Activated naive CD4-positive, alpha-beta T cell treated with anti-CD3 and anti-CD28 coated beads, Interleukin-2, amount 50 U/mL, for 24 hours (primary cell): ENCODE measurements around the gene DPP6.

Source experiments
- H3K27ac Mint-ChIP-seq: one replicate; pipeline ENCODE4 v1.8.0; 2021; ENCODE audit warnings: mild to moderate bottlenecking, mixed read lengths
- H3K27me3 Mint-ChIP-seq: one replicate; pipeline ENCODE4 v1.8.0; 2021; ENCODE audit warnings: mixed read lengths
- H3K36me3 Mint-ChIP-seq: one replicate; pipeline ENCODE4 v1.8.0; 2021; ENCODE audit warnings: mixed read lengths
- H3K4me1 Mint-ChIP-seq: one replicate; pipeline ENCODE4 v1.8.0; 2021; ENCODE audit warnings: mixed read lengths
- H3K4me3 Mint-ChIP-seq: one replicate; pipeline ENCODE4 v1.8.0; 2021; ENCODE audit warnings: mild to moderate bottlenecking, mixed read lengths
- H3K9me3 Mint-ChIP-seq: one replicate; pipeline ENCODE4 v1.8.0; 2021; ENCODE audit warnings: mixed read lengths

The DPP6 gene

DNA sequence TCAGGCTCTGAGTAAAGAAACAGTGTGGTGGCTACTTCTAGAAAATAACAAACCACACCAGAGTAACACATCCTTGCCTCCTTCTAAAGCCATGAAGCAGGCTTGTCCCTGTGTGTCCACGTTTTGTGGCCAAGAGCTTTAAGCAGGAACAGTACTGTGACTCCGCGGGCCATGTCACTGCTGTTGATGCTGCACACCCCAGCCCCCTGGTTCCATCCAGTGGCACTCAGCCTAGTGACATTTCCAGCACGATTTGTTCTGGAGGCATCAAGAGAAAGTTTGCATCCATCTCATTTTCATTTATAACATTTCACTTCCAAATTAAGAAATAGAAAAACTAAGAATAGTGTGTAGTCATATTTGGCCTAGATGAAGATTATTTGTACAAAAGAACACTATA lies 739.4 kb downstream of the DPP6 start:
- H3K4me1 Mint-ChIP-seq, result no peaks in the 10 kb centered on the region
- H3K27me3 Mint-ChIP-seq, result peaks cover 23% of the 10 kb centered on the region
- peaks cover 6% of the 10 kb centered on the region for H3K9me3 Mint-ChIP-seq
- H3K36me3 Mint-ChIP-seq, result no peaks in the 10 kb centered on the region
- no peak overlapping the region for H3K4me3 Mint-ChIP-seq
- H3K27ac Mint-ChIP-seq, result no peak overlapping the region

DNA sequence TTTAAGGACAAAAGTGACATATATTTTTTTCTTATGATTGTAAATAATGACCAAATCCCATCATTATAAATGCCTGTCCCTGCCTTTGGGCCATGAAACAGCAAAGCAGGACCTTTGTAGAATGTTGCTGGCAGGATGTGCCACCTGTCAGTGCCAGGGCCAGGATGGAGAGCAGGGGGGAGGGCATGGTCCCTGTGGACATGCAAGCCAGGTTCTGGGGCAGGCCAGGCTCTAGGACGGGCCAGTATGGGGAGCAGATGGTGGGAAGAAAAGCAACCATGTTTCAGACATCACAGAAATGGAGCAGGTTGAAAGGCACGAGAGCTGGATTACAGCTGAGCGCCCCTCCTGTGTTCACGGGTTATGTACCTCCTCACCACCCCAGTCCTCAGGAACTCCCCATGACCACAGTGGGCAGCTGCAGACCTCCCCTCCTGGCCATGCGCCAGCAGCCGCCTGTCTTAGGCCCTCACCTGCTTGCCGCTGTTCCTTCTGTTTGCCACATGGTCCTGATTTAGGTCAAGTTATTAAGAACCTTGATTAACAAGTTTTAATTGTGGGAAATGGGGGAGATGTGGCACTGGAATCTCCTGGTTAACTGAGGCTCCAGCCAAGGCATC lies 740.3 kb downstream of the DPP6 start:
- H3K27me3 Mint-ChIP-seq, result peaks cover 25% of the 10 kb centered on the region
- no peaks in the 10 kb centered on the region for H3K4me1 Mint-ChIP-seq
- H3K9me3 Mint-ChIP-seq, result peaks cover 6% of the 10 kb centered on the region
- H3K27ac Mint-ChIP-seq, result no peak overlapping the region
- no peak overlapping the region for H3K4me3 Mint-ChIP-seq
- H3K36me3 Mint-ChIP-seq, result no peaks in the 10 kb centered on the region

DNA sequence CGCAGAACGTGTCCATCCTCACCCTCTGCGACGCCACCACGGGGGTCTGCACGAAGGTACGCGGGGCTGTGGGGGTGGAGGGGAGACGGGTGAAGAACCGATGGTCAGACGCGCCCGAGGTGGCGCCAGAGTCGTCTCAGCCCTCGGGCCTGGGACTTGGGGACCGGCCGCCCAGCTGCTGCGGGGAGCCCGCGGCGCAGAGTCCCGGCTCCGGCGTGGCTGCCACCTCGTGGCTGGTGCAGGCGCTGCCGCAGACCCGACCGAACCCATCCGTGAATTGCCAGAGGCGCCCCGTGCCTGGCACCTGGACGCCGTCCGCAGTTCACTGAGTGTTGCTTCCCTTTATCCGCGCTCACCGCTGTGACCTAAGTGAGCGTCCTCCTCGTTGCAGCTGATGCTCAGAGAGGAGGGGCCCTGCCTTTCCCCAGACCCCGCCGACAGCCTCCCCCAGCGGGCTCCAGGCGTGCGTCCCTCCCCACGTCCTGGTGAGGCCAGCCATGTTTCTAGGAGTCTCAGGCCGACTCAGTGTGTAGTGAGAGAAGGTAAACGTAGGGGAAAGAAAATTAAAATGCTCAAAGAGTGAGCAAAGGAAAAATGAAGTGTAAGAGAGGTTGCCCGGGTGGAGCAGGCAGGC lies 742.1 kb downstream of the DPP6 start:
- H3K4me3 Mint-ChIP-seq, result no peak overlapping the region
- H3K4me1 Mint-ChIP-seq, result no peaks in the 10 kb centered on the region
- H3K27ac Mint-ChIP-seq, result no peak overlapping the region
- no peaks in the 10 kb centered on the region for H3K9me3 Mint-ChIP-seq
- H3K36me3 Mint-ChIP-seq, result no peaks in the 10 kb centered on the region
- H3K27me3 Mint-ChIP-seq, result peaks cover 17% of the 10 kb centered on the region

DNA sequence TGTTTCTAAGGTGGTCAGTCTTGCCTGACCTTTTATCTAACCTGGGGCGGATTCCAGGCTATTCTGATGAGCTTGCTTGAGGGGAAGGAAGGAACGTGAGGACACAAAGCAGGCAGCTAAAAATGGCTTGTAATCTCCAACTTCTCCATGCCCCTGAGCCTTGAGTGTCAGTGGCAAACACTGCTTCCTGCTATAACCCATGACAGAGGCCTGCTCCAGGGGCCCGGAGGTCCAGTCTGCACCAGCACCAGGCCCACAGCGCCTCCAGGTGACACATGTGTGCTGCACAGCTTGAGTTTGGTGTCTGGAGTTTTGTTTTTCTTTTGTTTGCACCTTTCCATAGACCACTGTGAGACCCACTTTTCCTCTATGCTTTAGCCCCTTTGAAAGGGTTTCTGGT lies 742.8 kb downstream of the DPP6 start:
- Mint-ChIP-seq H3K4me3 (no peak overlapping the region), H3K36me3 (no peaks in the 10 kb centered on the region), H3K27ac (no peak overlapping the region), H3K27me3 (peaks cover 15% of the 10 kb centered on the region), H3K9me3 (no peaks in the 10 kb centered on the region), H3K4me1 (no peaks in the 10 kb centered on the region)

DNA sequence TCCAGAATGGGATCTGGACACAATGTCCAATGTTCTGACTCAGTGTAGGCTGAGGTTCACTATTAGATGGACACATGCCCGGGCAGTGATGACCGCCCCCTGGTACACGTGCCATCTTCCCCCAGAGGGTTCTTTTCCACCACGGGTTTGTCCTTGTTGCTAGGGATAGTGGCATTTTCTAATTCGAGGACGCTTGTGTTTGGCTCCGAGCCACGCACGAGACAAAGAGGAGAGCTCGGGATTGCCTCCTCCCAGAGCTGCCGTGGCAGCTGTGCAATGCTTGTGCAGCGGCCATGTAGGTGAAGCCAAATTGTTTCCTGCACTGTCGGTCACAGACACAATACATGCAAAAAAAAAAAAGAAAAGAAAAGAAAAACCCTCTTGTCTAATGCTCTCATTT lies 743.2 kb downstream of the DPP6 start:
- Mint-ChIP-seq H3K36me3 (no peaks in the 10 kb centered on the region), H3K27ac (no peak overlapping the region), H3K4me1 (no peaks in the 10 kb centered on the region), H3K4me3 (no peak overlapping the region), H3K27me3 (peaks cover 15% of the 10 kb centered on the region), H3K9me3 (no peaks in the 10 kb centered on the region)

DNA sequence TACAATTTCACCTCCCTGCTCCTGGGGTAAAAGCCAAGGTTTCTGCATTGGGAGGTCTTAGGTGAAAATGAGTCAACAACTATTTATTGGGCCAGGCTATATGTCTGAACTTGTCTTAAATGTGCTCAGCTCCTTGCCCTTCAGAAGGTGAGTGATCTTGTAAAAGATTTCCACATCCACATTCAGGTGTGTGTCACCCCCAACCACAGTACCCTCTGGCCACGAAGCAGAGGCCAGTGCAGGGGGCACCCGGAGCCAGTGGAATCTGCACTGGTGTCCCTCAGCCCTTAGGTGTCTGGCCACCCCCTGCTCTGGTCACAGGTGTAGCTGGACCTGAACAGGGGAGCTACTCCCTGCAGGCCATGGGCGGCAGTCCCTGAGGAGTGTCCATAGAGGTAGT lies 752.3 kb downstream of the DPP6 start:
- Mint-ChIP-seq H3K36me3 (no peaks in the 10 kb centered on the region), H3K9me3 (no peaks in the 10 kb centered on the region), H3K4me3 (no peak overlapping the region), H3K27ac (no peak overlapping the region), H3K27me3 (peaks cover 2% of the 10 kb centered on the region), H3K4me1 (no peaks in the 10 kb centered on the region)

DNA sequence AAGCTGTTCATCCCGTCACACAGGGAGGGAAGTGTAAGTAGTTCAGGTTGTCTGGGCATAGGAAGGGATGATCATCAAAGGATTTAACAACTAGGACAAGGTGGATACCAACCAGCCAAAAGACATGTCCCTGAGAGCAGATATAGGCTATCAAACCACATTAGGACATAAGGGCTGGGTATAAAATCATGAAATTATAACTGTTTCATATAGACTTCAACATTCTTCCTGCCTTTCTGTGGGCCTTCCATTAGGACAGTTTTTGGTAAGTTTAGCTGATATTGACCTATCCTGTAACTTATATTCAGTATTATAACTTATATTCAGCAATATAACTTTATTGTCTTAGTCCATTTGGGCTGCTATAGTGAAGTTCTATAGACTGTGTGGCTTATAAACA lies 759.8 kb downstream of the DPP6 start:
- peaks cover 3% of the 10 kb centered on the region for H3K27me3 Mint-ChIP-seq
- no peaks in the 10 kb centered on the region for H3K36me3 Mint-ChIP-seq
- no peaks in the 10 kb centered on the region for H3K4me1 Mint-ChIP-seq
- H3K9me3 Mint-ChIP-seq, result peaks cover 8% of the 10 kb centered on the region
- H3K27ac Mint-ChIP-seq, result no peak overlapping the region
- no peak overlapping the region for H3K4me3 Mint-ChIP-seq

DNA sequence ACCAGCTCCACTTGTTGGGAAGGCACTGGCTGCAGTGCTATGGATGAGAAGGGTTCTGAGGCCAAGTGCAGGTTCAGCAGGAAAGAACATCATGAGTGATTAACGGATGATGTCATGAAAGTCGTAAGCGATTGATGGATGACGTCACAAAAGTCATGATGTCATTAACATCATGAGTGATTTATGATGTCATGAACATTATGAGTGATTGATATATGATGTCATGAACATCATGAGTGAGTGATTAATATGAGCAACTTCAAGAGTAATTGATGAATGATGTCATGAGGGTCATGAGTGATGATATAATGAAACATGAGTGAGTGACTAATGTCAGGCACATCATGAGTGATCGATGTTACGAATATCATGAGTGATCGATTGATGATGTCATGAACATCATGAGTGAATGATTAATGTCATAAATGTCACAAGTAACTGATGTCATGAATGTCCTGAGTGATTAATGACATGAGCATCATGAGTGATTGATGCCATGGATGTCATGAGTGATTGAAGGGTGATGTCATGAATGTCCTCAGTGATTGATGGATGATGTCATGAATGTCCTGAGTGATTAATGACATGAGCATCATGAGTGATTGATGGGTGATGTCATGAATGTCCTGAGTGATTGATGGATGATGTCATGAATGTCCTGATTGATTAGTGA lies 765.2 kb downstream of the DPP6 start:
- H3K4me3 Mint-ChIP-seq, result no peak overlapping the region
- H3K27me3 Mint-ChIP-seq, result peaks cover 3% of the 10 kb centered on the region
- H3K36me3 Mint-ChIP-seq, result no peaks in the 10 kb centered on the region
- H3K27ac Mint-ChIP-seq, result no peak overlapping the region
- H3K4me1 Mint-ChIP-seq, result no peaks in the 10 kb centered on the region
- H3K9me3 Mint-ChIP-seq, result peaks cover 8% of the 10 kb centered on the region

DNA sequence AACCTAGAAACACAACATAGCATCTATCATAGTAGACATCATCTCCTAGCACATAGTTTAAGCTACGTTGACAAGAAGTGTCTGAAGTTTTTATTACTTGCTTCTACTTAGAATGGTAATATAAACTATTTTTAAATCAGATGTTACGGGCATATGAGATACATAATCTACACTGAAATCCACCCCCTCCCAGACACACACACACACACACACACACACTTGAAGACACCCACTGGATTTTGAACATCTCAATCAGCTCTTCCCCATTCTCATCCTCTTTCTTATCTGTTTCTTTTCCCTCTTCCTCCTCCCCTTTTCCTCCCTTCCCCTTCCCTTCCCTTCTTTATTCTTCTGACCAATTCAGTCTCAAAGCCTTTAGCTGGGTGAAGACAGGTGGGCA lies 774.8 kb downstream of the DPP6 start:
- H3K9me3 Mint-ChIP-seq, result no peaks in the 10 kb centered on the region
- no peaks in the 10 kb centered on the region for H3K4me1 Mint-ChIP-seq
- H3K27ac Mint-ChIP-seq, result no peak overlapping the region
- H3K27me3 Mint-ChIP-seq, result peaks cover 6% of the 10 kb centered on the region
- H3K36me3 Mint-ChIP-seq, result no peaks in the 10 kb centered on the region
- no peak overlapping the region for H3K4me3 Mint-ChIP-seq

DNA sequence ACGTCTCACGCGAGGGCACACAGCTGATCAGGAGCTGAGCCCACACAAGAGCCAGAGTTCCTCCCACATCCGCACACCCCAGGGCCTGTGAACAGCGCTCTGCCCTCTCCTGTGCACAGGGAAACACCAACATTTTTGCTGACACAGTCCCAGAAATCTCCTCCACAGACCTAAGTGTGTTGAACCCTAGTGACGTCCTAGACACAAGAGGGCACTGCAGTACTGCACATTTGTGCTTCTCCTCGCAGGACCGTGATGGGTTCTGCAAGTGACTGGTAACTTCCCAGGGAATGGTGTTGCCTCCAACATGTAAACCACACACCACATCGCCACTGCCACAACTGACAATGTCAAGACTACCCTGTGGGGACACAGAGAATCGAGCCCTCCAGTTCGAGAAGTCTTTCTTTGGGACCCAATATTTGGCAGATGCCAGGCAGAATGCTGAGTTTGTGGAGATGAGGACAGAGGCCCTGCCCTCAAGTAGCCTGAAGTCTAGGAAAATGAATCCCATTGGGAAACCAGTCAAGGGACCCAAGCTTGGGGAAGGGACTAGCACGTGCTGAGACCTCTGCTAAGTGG lies 780.5 kb downstream of the DPP6 start:
- no peak overlapping the region for H3K27ac Mint-ChIP-seq
- H3K9me3 Mint-ChIP-seq, result no peaks in the 10 kb centered on the region
- no peaks in the 10 kb centered on the region for H3K4me1 Mint-ChIP-seq
- H3K27me3 Mint-ChIP-seq, result peaks cover 3% of the 10 kb centered on the region
- no peak overlapping the region for H3K4me3 Mint-ChIP-seq
- H3K36me3 Mint-ChIP-seq, result no peaks in the 10 kb centered on the region

DNA sequence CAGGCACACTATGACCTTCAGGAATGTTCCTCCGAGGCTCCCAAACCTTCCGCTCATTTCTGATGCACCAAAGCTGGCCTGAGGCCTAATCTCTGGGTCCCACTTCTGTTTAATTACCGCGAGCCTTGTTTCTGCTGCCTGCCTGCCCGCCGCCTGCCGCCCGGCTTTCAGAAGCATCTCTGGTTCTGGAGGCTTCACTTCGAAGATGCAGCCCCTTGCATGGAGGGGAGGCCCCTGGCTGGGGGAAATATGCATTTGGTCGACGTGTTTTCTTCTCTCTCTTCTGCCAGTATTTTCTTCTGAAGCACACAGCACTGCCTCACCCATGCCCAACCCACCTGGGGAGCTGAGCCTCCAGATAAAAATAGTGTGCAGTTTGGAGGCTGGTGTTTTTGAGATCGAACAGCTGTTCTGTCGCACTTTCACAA lies 783.8 kb downstream of the DPP6 start:
- no peaks in the 10 kb centered on the region for H3K9me3 Mint-ChIP-seq
- no peaks in the 10 kb centered on the region for H3K36me3 Mint-ChIP-seq
- peaks cover 8% of the 10 kb centered on the region for H3K27me3 Mint-ChIP-seq
- no peaks in the 10 kb centered on the region for H3K4me1 Mint-ChIP-seq
- H3K4me3 Mint-ChIP-seq, result no peak overlapping the region
- H3K27ac Mint-ChIP-seq, result no peak overlapping the region

DNA sequence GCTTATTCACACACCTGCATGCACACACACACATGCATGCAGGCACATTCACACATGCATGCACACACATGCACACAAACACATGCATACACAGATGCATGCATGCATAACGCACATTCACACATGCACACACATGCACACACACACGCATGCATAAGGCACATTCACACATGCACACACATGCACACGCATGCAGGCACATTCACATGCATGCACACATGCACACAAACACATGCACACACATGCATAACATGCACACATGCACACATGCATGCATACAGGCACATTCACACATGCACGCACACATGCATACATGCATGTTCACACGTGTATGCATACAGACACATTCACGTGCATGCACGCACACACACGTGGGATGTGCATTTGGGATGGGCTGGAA lies 784.9 kb downstream of the DPP6 start:
- Mint-ChIP-seq H3K27me3 (peaks cover 8% of the 10 kb centered on the region), H3K4me1 (no peaks in the 10 kb centered on the region), H3K4me3 (no peak overlapping the region), H3K27ac (no peak overlapping the region), H3K9me3 (no peaks in the 10 kb centered on the region), H3K36me3 (no peaks in the 10 kb centered on the region)

DNA sequence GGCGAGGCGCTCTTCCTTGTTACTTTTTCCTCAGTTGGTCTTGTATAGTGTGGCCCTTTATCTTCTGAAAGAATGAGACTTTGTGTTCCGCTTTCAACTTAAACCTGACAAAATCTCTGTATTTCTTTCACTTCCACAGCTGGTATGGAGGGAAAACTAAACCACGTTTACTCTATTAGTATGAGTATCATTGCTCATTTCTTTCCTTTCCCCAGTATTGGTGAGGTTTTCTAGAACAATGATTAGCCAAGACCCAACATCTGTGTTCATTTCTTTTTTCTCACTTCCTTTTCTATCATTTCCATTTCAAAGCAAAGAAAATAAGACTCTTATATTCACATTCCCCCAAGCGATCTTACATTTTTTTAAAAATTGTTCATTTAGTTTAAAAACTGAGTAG lies 785.4 kb downstream of the DPP6 start:
- no peaks in the 10 kb centered on the region for H3K36me3 Mint-ChIP-seq
- H3K27ac Mint-ChIP-seq, result no peak overlapping the region
- no peaks in the 10 kb centered on the region for H3K9me3 Mint-ChIP-seq

DNA sequence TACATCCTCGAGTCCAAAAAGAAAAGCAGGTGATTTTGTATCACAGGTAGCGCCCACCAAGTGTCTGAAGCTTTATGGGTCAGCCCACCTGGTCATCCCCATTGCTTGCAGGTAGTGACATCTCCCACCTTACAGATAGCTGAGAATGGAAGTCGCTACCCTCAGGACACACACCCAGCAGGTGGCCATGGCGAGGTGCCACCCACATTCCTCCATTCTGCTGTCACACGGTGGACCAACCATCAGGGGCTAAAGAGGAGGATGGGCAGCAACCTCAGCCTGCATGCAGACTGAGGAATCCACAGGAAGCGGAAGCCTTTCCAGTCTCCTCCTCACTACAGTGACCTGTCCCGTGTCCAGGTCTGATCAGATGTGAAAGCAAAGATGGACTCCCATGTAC lies 787.9 kb downstream of the DPP6 start:
- Mint-ChIP-seq H3K9me3 (no peaks in the 10 kb centered on the region), H3K36me3 (no peaks in the 10 kb centered on the region), H3K4me3 (no peak overlapping the region), H3K27me3 (peaks cover 12% of the 10 kb centered on the region), H3K4me1 (no peaks in the 10 kb centered on the region), H3K27ac (no peak overlapping the region)

More for the DNA sequence above, 785.4 kb downstream of the DPP6 start:
- Mint-ChIP-seq H3K4me3 (no peak overlapping the region), H3K4me1 (no peaks in the 10 kb centered on the region), H3K27me3 (peaks cover 8% of the 10 kb centered on the region)

DNA sequence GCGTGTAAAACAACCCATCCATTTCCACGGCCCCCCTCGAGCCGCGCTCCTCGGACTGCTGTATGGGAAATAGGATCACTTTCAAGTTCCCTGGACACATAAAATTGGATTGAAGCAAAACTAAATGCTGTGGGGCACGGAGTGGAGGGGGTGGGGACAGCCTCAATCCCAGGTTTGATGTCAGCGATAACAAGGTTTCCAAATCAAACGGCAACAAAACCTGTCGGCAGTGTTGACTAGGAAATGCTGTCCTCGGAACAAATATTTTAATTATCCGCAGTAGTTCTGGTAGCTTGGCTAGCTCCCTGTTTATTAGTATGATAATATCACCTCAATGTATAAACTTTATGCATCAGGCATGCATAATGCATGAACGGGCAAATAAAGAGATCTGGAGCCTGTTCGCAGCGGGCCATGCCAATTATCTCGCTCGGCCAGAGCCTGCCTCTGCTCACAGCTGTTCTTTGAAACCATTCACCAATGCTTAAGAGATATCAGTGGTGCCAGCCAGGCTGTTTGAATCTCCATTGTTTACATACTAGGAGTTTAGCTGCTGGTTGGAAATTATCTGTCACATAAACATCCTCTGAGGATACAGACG lies 789.6 kb downstream of the DPP6 start:
- H3K9me3 Mint-ChIP-seq, result no peaks in the 10 kb centered on the region
- no peaks in the 10 kb centered on the region for H3K4me1 Mint-ChIP-seq
- no peak overlapping the region for H3K27ac Mint-ChIP-seq
- H3K4me3 Mint-ChIP-seq, result no peak overlapping the region
- no peaks in the 10 kb centered on the region for H3K36me3 Mint-ChIP-seq
- H3K27me3 Mint-ChIP-seq, result peaks cover 14% of the 10 kb centered on the region

DNA sequence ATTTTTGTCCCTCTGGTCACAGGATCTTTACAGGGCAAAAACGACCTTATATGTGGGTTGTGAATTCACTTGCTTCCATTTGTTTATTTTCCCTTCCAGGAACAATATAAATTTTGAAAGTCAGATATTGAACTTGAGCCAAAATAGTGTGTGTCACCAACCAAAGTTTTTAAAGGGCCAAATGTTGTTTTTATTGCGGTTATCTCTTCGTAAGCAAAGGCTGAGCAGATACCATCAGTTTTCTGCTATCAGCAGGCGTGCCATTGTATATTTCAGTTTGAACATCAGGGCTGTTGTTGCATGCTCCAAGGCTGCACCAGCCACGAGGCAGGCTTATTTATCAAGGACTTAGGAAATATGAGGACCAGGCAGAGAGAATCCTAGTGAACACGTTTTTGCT lies 790.4 kb downstream of the DPP6 start:
- Mint-ChIP-seq H3K36me3 (no peaks in the 10 kb centered on the region), H3K27me3 (peaks cover 19% of the 10 kb centered on the region), H3K4me3 (no peak overlapping the region), H3K9me3 (peaks cover under 1% of the 10 kb centered on the region), H3K27ac (no peak overlapping the region), H3K4me1 (no peaks in the 10 kb centered on the region)
